ENCODE measurements around the gene CNDP1.

The CNDP1 gene

DNA sequence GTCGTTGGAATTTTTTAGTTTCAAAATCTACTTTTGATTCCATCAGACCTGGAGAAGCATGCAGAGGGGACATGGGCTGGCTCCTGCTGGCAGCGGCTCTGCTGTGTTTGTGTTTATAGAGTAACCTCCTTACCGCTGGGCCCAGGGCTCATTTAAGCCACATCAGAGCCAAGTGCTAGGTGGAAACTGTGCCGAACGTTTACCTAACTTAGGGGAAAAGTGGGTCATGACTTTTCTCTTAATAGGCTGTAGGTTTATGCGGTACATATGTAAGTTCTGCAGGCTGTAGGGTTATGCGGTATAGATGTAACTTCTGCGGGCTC is 20.5 kb upstream of the CNDP1 start (continued):
- TF ChIP-seq, protein P1, sequence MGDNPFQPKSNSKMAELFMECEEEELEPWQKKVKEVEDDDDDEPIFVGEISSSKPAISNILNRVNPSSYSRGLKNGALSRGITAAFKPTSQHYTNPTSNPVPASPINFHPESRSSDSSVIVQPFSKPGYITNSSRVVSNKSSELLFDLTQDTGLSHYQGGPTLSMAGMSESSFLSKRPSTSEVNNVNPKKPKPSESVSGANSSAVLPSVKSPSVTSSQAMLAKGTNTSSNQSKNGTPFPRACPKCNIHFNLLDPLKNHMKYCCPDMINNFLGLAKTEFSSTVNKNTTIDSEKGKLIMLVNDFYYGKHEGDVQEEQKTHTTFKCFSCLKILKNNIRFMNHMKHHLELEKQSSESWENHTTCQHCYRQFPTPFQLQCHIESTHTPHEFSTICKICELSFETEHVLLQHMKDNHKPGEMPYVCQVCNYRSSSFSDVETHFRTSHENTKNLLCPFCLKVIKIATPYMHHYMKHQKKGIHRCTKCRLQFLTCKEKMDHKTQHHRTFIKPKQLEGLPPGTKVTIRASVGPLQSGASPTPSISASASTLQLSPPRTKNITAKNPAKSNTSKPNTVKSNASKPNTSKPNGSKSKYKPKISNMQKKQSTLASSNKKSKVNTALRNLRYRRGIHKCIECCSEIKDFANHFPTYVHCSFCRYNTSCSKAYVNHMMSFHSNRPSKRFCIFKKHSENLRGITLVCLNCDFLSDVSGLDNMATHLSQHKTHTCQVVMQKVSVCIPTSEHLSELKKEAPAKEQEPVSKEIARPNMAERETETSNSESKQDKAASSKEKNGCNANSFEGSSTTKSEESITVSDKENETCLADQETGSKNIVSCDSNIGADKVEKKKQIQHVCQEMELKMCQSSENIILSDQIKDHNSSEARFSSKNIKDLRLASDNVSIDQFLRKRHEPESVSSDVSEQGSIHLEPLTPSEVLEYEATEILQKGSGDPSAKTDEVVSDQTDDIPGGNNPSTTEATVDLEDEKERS (tag by site-specific recombination; IDR thresholded peaks at IDR 0.05): no peak

DNA sequence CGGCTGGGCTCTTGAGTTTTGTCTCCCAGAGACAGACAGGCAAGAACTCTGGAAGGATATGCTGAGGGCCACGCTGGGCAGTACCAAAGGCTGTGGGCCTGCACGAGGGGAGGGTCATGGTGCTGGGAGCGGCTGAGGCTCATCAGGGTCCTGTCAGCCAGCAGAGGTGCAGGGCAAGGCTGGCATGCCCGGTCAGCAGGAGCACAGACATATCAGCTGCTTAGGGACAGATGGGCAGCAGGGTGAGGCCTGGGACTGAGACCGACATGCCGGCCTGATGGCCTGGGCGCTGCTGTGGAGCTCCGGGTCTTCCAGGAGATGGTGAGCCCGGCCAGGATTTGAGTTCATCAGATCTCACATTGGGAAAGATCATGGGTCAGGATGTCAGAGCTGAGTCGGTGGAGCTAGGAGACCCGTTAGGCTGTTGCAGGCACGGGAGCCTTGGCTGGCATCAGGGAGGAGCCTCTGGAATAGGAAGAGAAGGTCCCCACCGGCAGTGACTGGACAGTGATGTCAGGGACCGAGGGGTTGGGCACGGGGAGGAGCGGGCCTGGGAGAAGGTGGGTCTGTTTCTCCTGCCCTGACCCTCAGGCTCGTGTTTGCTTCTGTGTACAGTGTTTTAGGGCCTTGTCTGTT is 19.3 kb upstream of the CNDP1 start:
- TF ChIP-seq, protein P2, sequence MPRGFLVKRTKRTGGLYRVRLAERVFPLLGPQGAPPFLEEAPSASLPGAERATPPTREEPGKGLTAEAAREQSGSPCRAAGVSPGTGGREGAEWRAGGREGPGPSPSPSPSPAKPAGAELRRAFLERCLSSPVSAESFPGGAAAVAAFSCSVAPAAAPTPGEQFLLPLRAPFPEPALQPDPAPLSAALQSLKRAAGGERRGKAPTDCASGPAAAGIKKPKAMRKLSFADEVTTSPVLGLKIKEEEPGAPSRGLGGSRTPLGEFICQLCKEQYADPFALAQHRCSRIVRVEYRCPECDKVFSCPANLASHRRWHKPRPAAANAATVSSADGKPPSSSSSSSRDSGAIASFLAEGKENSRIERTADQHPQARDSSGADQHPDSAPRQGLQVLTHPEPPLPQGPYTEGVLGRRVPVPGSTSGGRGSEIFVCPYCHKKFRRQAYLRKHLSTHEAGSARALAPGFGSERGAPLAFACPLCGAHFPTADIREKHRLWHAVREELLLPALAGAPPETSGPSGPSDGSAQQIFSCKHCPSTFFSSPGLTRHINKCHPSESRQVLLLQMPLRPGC (tag by site-specific recombination; IDR thresholded peaks at IDR 0.05): no peak
- no peak for TF ChIP-seq ZNF157 (tag by site-specific recombination; IDR thresholded peaks at IDR 0.05)
- no peak for TF ChIP-seq ZNF2 (tag by site-specific recombination; IDR thresholded peaks at IDR 0.05)
- no peak for TF ChIP-seq ZNF623 (tag by site-specific recombination; IDR thresholded peaks at IDR 0.05)
- no peak for TF ChIP-seq GLI2 (tag by site-specific recombination; IDR thresholded peaks at IDR 0.05; ENCODE audit: borderline replicate concordance, low read depth)
- no peak for TF ChIP-seq ZNF596 (tag by site-specific recombination; IDR thresholded peaks at IDR 0.05)
- no peak for TF ChIP-seq ZNF670 (tag by site-specific recombination; IDR thresholded peaks at IDR 0.05; ENCODE audit: low read depth)
- TF ChIP-seq ZNF677 (tag by site-specific recombination; IDR thresholded peaks at IDR 0.05): no peak
- no peak for TF ChIP-seq MEIS1 (CRISPR knock-in tag; IDR thresholded peaks at IDR 0.05; ENCODE audit: borderline replicate concordance)
- TF ChIP-seq ZNF701 (tag by site-specific recombination; IDR thresholded peaks at IDR 0.05): no peak
- no peak for TF ChIP-seq ZNF791 (tag by site-specific recombination; IDR thresholded peaks at IDR 0.05)
- TF ChIP-seq ZNF514 (tag by site-specific recombination; IDR thresholded peaks at IDR 0.05): no peak
- no peak for TF ChIP-seq ZEB2 (tag by site-specific recombination; IDR thresholded peaks at IDR 0.05)
- H3K4me1 ChIP-seq (ENCODE audit: control insufficient read depth, insufficient read depth, low read length): no peaks in the 10 kb centered on the region
- H3K27ac ChIP-seq (ENCODE audit: extremely low read depth, low read depth, low read length): no peak overlapping the region
- ChIA-PET POLR2A (no interaction called here), CTCF (interaction anchor here (0.7 kb wide), 1 partner anchor 37 kb away, joined by 5 read pairs; no protein-coding TSS in a partner anchor)
- H3K9me3 ChIP-seq (ENCODE audit: control insufficient read depth, insufficient read depth, low read depth, low read length): no peaks in the 10 kb centered on the region
- no peak overlapping the region for H3K4me3 ChIP-seq (ENCODE audit: low read depth, low read length)
- H3K36me3 ChIP-seq (ENCODE audit: control insufficient read depth in 2 of 2, insufficient read depth in 1 of 2, low read length in 2 of 2): peaks cover 0 to 92% of the 10 kb centered on the region in 2 experiments; a peak in 2 of 3 replicates

DNA sequence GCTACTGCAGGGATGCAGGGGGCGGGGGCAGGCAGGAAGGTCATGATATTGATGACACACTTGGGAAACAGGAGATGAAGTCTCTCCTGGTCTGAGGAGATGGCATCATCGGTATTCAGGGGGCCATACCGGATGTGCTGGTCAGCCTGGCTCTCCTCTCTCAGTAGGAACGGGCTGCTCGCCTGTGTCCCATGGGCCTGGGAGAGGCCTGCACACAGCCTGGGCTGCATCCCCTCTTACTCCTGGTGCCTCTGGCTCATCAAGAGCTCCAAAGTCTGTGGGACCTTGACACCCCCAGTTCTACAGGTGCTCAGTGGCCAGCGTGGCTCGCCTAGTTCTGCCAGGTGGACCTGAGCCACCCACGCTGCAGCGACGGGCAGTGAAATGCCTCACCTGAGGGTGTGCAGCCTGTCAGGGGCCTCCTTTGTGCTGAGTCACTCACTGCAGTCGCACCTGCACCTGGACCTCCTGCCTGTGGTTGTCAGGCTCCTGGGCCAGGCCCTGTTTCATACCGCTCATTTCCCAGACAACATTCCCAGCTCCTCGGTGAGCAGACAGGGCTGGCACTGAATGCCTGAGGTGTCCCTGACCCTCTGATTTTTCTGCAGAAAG is 18.6 kb upstream of the CNDP1 start:
- ChIA-PET POLR2A (no interaction called here), CTCF (no interaction called here)
- Histone ChIP-seq H3K27ac (ENCODE audit: extremely low read depth, low read depth, low read length) (no peak overlapping the region), H3K36me3 (ENCODE audit: control insufficient read depth in 2 of 2, insufficient read depth in 1 of 2, low read length in 2 of 2) (peaks cover 0 to 91% of the 10 kb centered on the region in 2 experiments; a peak in 2 of 3 replicates), H3K4me3 (ENCODE audit: low read depth, low read length) (no peak overlapping the region), H3K4me1 (ENCODE audit: control insufficient read depth, insufficient read depth, low read length) (no peaks in the 10 kb centered on the region), H3K9me3 (ENCODE audit: control insufficient read depth, insufficient read depth, low read depth, low read length) (no peaks in the 10 kb centered on the region)
- TF ChIP-seq, protein P3, sequence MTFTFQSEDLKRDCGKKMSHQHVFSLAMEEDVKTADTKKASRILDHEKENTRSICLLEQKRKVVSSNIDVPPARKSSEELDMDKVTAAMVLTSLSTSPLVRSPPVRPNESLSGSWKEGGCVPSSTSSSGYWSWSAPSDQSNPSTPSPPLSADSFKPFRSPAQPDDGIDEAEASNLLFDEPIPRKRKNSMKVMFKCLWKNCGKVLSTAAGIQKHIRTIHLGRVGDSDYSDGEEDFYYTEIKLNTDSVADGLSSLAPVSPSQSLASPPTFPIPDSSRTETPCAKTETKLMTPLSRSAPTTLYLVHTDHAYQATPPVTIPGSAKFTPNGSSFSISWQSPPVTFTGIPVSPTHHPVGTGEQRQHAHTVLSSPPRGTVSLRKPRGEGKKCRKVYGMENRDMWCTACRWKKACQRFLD (tag by site-specific recombination; IDR thresholded peaks at IDR 0.05): no peak
- TF ChIP-seq HOXA7 (CRISPR knock-in tag; IDR thresholded peaks at IDR 0.05; ENCODE audit: borderline replicate concordance) (no peak), HOXD13 (CRISPR knock-in tag; IDR thresholded peaks at IDR 0.05; ENCODE audit: borderline replicate concordance) (no peak), ZBTB17 (tag by site-specific recombination; IDR thresholded peaks at IDR 0.05) (no peak), ZBTB1 (tag by site-specific recombination; IDR thresholded peaks at IDR 0.05) (no peak), ZNF514 (tag by site-specific recombination; IDR thresholded peaks at IDR 0.05) (no peak), ZNF610 (tag by site-specific recombination; IDR thresholded peaks at IDR 0.05; ENCODE audit: borderline replicate concordance) (no peak), ZNF654 (tag by site-specific recombination; IDR thresholded peaks at IDR 0.05; ENCODE audit: low read depth) (no peak)
- TF ChIP-seq, protein P4, sequence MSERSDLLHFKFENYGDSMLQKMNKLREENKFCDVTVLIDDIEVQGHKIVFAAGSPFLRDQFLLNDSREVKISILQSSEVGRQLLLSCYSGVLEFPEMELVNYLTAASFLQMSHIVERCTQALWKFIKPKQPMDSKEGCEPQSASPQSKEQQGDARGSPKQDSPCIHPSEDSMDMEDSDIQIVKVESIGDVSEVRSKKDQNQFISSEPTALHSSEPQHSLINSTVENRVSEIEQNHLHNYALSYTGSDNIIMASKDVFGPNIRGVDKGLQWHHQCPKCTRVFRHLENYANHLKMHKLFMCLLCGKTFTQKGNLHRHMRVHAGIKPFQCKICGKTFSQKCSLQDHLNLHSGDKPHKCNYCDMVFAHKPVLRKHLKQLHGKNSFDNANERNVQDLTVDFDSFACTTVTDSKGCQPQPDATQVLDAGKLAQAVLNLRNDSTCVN (tag by site-specific recombination; optimal IDR thresholded peaks at IDR 0.05): no peak
- TF ChIP-seq, protein P5, sequence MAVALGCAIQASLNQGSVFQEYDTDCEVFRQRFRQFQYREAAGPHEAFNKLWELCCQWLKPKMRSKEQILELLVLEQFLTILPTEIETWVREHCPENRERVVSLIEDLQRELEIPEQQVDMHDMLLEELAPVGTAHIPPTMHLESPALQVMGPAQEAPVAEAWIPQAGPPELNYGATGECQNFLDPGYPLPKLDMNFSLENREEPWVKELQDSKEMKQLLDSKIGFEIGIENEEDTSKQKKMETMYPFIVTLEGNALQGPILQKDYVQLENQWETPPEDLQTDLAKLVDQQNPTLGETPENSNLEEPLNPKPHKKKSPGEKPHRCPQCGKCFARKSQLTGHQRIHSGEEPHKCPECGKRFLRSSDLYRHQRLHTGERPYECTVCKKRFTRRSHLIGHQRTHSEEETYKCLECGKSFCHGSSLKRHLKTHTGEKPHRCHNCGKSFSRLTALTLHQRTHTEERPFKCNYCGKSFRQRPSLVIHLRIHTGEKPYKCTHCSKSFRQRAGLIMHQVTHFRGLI (tag by site-specific recombination; IDR thresholded peaks at IDR 0.05): no peak
- TF ChIP-seq, protein P6, sequence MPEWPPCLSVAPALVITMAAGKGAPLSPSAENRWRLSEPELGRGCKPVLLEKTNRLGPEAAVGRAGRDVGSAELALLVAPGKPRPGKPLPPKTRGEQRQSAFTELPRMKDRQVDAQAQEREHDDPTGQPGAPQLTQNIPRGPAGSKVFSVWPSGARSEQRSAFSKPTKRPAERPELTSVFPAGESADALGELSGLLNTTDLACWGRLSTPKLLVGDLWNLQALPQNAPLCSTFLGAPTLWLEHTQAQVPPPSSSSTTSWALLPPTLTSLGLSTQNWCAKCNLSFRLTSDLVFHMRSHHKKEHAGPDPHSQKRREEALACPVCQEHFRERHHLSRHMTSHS (tag by site-specific recombination; IDR thresholded peaks at IDR 0.05): no peak

Data from HEK293 (cell line).